ENCODE data around the gene KIF21B. TPM values are rescaled to one million over a fixed set of nuclear protein-coding genes. Genes with fewer than 3 reads are reported as not detected.
"Not testable (repeated sequence)": the region's sequence is repeated elsewhere in the genome, so short reads cannot be mapped to it uniquely, and the experiment has no call there.

Gene KIF21B
- total RNA-seq, 4 donors from 2014 or later, result 0.89 to 1.5 (median 1.1) TPM

DNA sequence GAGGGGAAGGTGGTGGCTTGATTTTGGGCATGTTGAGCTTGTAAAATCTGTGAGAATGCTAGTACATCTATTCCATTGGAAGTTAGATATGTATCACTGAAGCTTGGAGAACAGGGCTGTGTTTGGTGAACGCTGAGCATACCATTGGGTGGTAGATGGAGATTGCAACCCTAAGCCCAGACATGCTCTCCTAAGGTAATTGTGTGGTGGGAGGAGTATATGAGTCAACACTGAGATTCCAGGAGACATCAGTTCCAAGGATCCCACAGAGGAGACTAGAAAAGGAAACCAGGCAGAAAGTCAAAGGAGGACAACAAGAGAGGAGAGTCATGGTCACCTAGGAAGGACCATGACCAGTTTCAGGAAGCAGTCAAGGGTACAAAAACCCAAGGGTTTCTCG lies 60.4 kb downstream of the KIF21B start:
- H3K36me3 ChIP-seq, result no peaks in the 10 kb centered on the region
- no peaks in the 10 kb centered on the region for H3K27me3 ChIP-seq
- TF ChIP-seq POLR2A (IDR thresholded peaks at IDR 0.05), result no peak
- TF ChIP-seq, protein P1, sequence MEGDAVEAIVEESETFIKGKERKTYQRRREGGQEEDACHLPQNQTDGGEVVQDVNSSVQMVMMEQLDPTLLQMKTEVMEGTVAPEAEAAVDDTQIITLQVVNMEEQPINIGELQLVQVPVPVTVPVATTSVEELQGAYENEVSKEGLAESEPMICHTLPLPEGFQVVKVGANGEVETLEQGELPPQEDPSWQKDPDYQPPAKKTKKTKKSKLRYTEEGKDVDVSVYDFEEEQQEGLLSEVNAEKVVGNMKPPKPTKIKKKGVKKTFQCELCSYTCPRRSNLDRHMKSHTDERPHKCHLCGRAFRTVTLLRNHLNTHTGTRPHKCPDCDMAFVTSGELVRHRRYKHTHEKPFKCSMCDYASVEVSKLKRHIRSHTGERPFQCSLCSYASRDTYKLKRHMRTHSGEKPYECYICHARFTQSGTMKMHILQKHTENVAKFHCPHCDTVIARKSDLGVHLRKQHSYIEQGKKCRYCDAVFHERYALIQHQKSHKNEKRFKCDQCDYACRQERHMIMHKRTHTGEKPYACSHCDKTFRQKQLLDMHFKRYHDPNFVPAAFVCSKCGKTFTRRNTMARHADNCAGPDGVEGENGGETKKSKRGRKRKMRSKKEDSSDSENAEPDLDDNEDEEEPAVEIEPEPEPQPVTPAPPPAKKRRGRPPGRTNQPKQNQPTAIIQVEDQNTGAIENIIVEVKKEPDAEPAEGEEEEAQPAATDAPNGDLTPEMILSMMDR (IDR thresholded peaks at IDR 0.05), result no peak
- 79 to 97% methylated on average over 2 of the region's 2 CpGs for WGBS, 2 donors
- H3K9me3 ChIP-seq, result no peaks in the 10 kb centered on the region
- intact Hi-C loops (cut with DNase I), result no loop called here
- H3K27ac ChIP-seq, result no peak overlapping the region
- DNase-seq, result no peak
- H3K4me3 ChIP-seq (replicated peaks in 1 of 3), result no peak overlapping the region
- H3K4me1 ChIP-seq, result no peaks in the 10 kb centered on the region

DNA sequence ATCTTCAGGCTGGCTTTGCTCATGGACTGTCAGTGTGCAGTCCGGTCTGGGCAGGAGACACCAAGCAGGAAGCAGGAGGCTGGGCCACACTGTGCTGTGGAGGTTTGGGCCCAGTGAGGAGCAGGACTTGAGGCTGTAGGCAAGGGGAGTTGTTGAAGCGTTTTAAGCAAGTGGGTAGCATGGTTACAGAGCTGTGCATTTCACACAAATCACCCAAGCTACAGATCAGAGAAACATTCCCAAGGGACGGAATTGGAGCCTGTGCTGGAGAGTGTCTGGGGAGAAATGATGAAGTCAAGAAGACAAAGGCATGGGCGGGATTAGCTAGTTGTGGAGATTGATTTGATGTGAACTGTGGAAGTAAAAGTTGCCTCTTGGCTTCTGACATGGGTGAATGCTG lies 60.9 kb downstream of the KIF21B start:
- Histone ChIP-seq H3K4me1 (no peaks in the 10 kb centered on the region), H3K9me3 (no peaks in the 10 kb centered on the region), H3K36me3 (no peaks in the 10 kb centered on the region), H3K4me3 (replicated peaks in 1 of 3) (no peak overlapping the region), H3K27ac (no peak overlapping the region), H3K27me3 (no peaks in the 10 kb centered on the region)
- intact Hi-C loops (cut with DNase I), result no loop called here
- WGBS, 2 donors, result 84 to 94% methylated on average over 4 of the region's 4 CpGs
- no peak for DNase-seq
- TF ChIP-seq, protein P1 (IDR thresholded peaks at IDR 0.05), result no peak
- no peak for TF ChIP-seq POLR2A (IDR thresholded peaks at IDR 0.05)

DNA sequence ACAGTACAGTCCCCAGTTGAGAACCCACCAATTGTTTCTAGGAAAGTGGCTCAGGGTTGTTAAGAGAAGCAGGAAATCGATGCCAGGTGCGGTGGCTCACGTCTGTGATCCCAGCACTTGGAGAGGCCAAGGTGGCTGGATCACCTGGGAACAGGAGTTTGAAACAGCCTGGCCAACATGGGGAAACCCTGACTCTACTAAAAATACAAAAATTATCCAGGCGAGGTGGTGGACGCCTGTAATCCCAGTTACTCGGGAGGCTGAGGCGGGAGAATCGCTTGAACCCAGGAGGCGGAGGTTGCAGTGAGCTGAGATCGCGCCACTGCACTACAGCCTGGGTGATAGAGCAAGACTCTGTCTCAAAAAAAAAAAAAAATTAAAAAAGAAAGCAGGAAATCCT lies 61.4 kb downstream of the KIF21B start:
- H3K36me3 ChIP-seq; H3K27ac ChIP-seq; H3K4me3 ChIP-seq (replicated peaks in 1 of 3); DNase-seq; intact Hi-C loops (cut with DNase I); H3K4me1 ChIP-seq; H3K9me3 ChIP-seq; H3K27me3 ChIP-seq: not testable (repeated sequence)
- 94% methylated on average over 11 of the region's 11 CpGs for WGBS, 2 donors

DNA sequence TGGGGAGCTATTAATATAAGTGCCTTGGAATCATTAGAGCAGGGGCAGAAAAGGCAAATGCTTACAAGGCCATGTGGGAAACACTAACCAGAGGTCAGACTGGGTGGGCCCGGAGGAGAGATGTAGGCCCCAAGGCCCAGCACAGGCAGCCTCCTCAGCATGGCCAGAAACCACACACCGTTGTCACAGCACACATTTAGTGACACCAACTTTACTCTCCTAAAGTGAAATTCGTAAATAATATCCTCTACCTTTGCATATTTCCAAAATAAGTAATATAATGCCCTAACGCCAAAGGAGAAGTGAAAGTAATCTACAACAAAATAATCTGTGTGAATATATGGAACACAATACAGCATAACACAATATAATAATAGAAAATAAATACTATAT lies 62.6 kb downstream of the KIF21B start:
- H3K4me1 ChIP-seq, result no peaks in the 10 kb centered on the region
- H3K9me3 ChIP-seq, result no peaks in the 10 kb centered on the region
- DNase-seq, result no peak
- no peaks in the 10 kb centered on the region for H3K27me3 ChIP-seq
- TF ChIP-seq, protein P1 (IDR thresholded peaks at IDR 0.05), result no peak
- TF ChIP-seq POLR2A (IDR thresholded peaks at IDR 0.05), result no peak
- no peak overlapping the region for H3K27ac ChIP-seq
- no peak overlapping the region for H3K4me3 ChIP-seq (replicated peaks in 1 of 3)
- no peaks in the 10 kb centered on the region for H3K36me3 ChIP-seq
- intact Hi-C loops (cut with DNase I), result no loop called here
- WGBS, 2 donors, result 89 to 95% methylated on average over 4 of the region's 4 CpGs

DNA sequence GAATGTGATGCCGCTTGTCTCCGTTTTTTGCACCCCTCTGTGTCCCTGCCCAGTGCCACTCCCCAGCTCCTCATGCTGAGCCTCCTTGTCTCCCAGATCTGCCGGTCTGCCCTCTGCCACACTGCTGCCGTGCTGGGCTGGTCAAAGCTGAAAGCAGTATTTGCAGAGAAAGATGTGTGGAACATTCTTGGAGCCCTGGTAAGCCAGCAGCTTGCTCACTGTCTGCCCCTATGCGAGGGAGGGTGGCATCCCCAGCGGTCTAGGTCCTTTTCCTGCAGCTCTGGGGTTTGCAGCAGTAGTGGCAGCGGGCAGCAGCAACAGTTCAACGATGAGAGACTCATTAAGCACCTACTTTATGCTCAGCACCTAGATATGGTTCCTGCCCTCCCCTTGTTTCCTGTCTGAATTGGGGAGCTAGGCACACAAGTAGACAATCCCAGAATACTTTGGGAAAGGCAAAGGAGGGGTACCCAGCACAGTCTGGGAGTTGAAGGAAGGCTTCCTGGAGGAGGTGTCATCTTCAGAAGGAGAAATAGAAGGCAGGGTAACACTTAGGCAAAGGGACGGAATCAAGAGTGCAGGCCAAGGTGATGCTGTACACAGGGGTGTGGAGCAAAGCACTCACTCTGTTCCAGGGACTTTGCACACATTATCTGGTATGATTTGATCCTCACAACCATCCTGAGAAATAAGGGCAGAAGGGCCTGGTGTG lies 63.1 kb downstream of the KIF21B start:
- 68 to 80% methylated on average over 9 of the region's 9 CpGs for WGBS, 2 donors
- no peak for DNase-seq
- Histone ChIP-seq H3K9me3 (no peaks in the 10 kb centered on the region), H3K36me3 (no peaks in the 10 kb centered on the region), H3K27me3 (no peaks in the 10 kb centered on the region), H3K27ac (no peak overlapping the region), H3K4me1 (no peaks in the 10 kb centered on the region), H3K4me3 (replicated peaks in 1 of 3) (no peak overlapping the region)
- TF ChIP-seq, protein P1 (IDR thresholded peaks at IDR 0.05), result no peak
- TF ChIP-seq POLR2A (IDR thresholded peaks at IDR 0.05), result no peak
- intact Hi-C loops (cut with DNase I), result no loop called here

All from thyroid gland (tissue), 4 donors.